Fibroblast of pulmonary artery (primary cell): ENCODE measurements around the gene HSPB3.
"Not testable (repeated sequence)": the region's sequence is repeated elsewhere in the genome, so short reads cannot be mapped to it uniquely, and the experiment has no call there.

Experiments used
- DNase-seq: peaks from one replicate; pipeline ENCODE4 v3.0.0-alpha.2; 2010; ENCODE audit warnings: low read depth
- H3K4me3 ChIP-seq: replicated peaks from 2 replicates; pipeline ENCODE4 v1.5.1; 2011; ENCODE audit warnings: low read depth, mild to moderate bottlenecking, control low read depth, low read length, moderate library complexity
- CTCF ChIP-seq: IDR thresholded peaks from 2 replicates; pipeline ENCODE4 v1.5.1; 2011; ENCODE audit warnings: mild to moderate bottlenecking, control low read depth, low read length, inconsistent platforms; ENCODE audit errors: missing control alignments

Gene HSPB3

DNA sequence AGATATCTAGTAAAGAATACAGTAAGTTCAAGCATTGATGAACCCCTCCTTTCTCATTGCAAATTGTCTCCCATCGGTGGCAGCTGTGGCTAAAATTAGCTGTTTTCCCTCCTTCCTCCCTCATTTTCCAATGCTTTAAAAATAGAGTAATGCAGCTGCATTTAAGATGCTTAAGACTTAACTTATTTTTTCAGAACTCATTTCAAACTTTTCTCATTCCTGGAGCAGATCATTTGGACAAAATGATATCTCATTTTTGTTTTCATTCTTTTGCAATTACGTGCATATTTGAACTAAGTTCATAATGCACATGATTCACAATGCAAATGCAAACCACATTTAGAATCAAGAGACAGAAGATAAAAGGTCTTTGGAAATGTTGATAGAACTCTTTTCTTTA, 14.6 kb downstream of the HSPB3 start:
- TF ChIP-seq CTCF: no peak
- DNase-seq: peak; percentile 25
- peak overlapping the region; percentile 37 for H3K4me3 ChIP-seq

- H3K4me3 ChIP-seq: no peak overlapping the region
- TF ChIP-seq CTCF: no peak
- DNase-seq: peak; percentile 54
Observed at GRCh38 chr5:54470677-54471076, 15.2 kb downstream of the HSPB3 start.

DNA sequence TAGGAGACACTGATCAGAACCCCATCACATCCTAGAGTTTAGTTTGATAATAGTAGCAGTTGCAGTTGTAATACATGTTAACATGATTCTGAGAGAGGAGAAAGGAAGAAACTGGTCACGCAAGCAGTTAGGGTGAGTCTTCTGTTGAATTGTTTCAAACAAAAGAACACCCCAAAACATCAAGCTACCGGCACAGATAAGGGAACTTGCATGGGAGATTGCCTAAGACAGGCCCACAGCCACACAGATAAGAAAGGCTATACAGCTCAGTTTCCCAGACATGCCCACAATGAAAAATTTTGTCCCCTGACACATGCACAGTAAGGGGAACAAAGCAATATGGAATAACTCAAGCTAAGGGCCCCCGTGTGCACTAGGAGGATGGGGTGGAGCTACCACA, 15.9 kb downstream of the HSPB3 start:
- DNase-seq: no peak
- no peak for TF ChIP-seq CTCF
- H3K4me3 ChIP-seq: no peak overlapping the region

DNA sequence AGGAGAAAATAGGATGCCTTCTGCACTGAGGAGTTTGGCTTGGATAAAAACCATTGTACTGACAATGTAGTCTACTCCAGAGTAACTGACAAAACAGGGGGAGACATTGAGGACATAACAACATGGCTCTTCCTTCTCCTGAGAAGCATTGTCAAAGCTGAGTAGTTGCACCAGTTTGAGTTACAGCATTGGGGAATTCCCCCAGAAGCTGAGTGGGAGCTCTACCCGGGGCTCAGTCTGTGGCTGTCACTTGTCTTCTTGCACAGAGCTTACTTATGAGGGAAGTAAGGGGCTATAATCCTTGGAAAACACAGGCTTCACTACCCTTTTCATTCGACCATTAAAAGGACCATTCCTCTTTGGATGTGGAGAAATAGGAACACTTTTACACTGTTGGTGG, 21.2 kb downstream of the HSPB3 start:
- no peak overlapping the region for H3K4me3 ChIP-seq
- DNase-seq: no peak
- no peak for TF ChIP-seq CTCF

DNA sequence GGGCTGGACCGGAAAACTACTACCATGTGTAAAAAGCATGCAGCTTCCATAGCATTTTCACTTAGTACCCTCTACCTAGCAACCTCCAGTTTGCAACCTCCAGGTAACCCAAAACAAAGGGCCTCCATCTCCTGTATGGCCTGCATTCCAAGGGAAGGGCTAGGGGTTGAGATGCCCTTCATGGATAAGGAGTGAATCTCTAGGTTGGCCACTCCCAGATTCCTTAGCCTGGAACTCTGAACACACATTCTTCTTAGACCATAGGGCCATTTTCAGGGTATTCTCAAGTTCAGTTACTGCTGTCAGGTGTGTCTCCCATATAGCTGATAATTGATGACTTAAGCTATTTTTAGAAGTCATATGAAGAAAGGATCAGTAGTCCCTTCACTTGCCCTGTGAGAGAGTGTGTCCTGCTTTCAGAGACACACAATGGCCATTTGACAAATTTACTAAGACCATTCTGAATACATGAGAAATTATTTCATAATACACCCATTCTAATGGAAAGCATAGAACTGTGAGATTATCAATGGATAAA, 22.5 kb downstream of the HSPB3 start:
- TF ChIP-seq CTCF: no peak
- no peak overlapping the region for H3K4me3 ChIP-seq
- DNase-seq: no peak

DNA sequence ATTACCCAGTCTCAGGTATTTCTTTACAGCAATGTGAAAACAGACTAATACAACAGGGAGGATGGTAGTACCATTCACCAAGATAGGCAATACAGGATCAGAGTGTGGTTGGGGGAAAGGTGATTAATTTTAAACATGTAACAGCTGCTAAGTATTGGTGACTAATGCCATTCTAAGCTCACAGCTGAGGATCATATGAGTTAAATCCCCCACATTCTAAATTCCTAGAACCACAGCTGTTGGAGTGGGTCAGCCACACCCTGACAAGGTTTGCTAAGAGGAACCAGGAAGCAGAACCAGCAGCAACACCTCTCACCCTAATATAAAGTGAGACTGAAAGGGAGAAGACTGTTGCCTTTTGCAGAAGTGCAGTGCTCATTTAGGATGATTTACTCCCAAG, 24.8 kb downstream of the HSPB3 start:
- TF ChIP-seq CTCF: no peak
- DNase-seq: no peak
- no peak overlapping the region for H3K4me3 ChIP-seq

DNA sequence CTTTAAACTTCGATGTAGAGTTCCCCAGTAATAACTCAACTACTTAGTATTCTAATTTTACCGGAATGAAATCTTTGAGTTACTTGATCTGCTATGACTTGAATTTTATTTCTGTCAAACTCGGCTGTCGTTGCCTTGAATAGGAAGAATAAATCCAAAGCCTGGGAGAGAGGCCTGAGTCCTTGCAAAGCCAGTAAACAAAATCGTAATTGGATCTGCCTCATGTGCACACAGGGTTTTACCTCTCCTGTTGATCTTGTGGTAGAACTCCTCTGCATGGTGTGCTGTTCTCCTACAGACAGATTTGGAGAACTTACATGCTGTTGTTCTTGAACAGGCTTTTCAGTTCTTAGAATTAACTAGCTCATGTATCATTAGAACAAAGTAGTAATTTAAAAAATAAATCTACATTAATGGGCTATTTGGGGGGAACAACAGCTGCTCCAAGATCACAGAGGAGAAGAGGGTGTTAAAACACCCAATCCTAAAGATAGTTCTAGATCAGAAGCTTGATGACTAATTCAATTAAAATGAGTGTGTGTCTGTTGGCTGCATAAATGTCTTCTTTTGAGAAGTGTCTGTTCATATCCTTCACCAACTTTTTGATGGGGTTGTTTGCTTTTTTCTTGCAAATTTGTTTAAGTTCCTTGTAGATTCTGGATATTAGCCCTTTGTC, 28.9 kb downstream of the HSPB3 start:
- H3K4me3 ChIP-seq: no peak overlapping the region
- TF ChIP-seq CTCF: no peak
- DNase-seq: no peak

DNA sequence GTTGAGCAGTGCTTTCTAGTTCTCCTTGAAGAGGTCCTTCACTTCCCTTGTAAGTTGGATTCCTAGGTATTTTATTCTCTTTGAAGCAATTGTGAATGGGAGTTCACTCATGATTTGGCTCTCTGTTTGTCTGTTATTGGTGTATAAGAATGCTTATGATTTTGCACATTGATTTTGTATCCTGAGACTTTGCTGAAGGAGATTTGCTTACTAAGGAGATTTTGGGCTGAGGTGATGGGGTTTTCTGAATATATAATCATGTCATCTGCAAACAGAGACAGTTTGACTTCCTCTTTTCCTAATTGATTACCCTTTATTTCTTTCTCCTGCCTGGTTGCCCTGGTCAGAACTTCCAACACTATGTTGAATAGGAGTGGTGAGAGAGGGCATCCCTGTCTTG, 30.2 kb downstream of the HSPB3 start:
- H3K4me3 ChIP-seq, DNase-seq: not testable (repeated sequence)

GRCh38 chr5:54489648-54489979, 34.1 kb downstream of the HSPB3 start:
- DNase-seq: not testable (repeated sequence)

More at GRCh38 chr5:54489648-54489979, 34.1 kb downstream of the HSPB3 start:
- not testable (repeated sequence) for H3K4me3 ChIP-seq
